HEK293 (cell line): Measurements from ENCODE around the gene MYO5C.

Source experiments
- BCL11A ChIP-seq: fragments of 450-650 bp; formaldehyde crosslinking; IDR thresholded peaks from 2 replicates; pipeline ENCODE4 v1.5.1; 2016; ENCODE audit warnings: low read depth, missing biosample characterization, missing genetic modification characterization
- GLIS1 ChIP-seq: fragments of 450-650 bp; formaldehyde crosslinking; IDR thresholded peaks from 2 replicates; pipeline ENCODE4 v1.5.1; 2016; ENCODE audit warnings: missing biosample characterization, missing genetic modification characterization
- INSM2 ChIP-seq: fragments of 450-650 bp; formaldehyde crosslinking; IDR thresholded peaks from 2 replicates; pipeline ENCODE4 v1.5.1; 2016; ENCODE audit warnings: missing biosample characterization, missing genetic modification characterization
- KLF16 ChIP-seq: fragments of 450-650 bp; formaldehyde crosslinking; IDR thresholded peaks from 2 replicates; pipeline ENCODE4 v1.5.1; 2017; ENCODE audit warnings: missing biosample characterization, missing genetic modification characterization
- KLF7 ChIP-seq: fragments of 450-650 bp; formaldehyde crosslinking; IDR thresholded peaks from 2 replicates; pipeline ENCODE4 v1.5.1; 2016; ENCODE audit warnings: missing biosample characterization, missing genetic modification characterization, borderline replicate concordance
- KLF8 ChIP-seq: fragments of 450-650 bp; formaldehyde crosslinking; IDR thresholded peaks from 2 replicates; pipeline ENCODE4 v1.5.1; 2016; ENCODE audit warnings: missing biosample characterization, missing genetic modification characterization
- OSR2 ChIP-seq: fragments of 450-650 bp; formaldehyde crosslinking; IDR thresholded peaks from 2 replicates; pipeline ENCODE4 v1.5.1; 2016; ENCODE audit warnings: missing biosample characterization, missing genetic modification characterization
- PBX3 ChIP-seq: sonication (generic); formaldehyde crosslinking; IDR thresholded peaks from 2 replicates; pipeline ENCODE4 v1.8.1; 2022; ENCODE audit warnings: mild to moderate bottlenecking, moderate library complexity, missing genetic modification reagents
- PRDM6 ChIP-seq: fragments of 450-650 bp; formaldehyde crosslinking; IDR thresholded peaks from 2 replicates; pipeline ENCODE4 v1.5.1; 2017; ENCODE audit warnings: missing biosample characterization, missing genetic modification characterization
- SCRT1 ChIP-seq: fragments of 450-650 bp; formaldehyde crosslinking; IDR thresholded peaks from 2 replicates; pipeline ENCODE4 v1.5.1; 2016; ENCODE audit warnings: missing biosample characterization, missing genetic modification characterization, borderline replicate concordance
- ZBTB17 ChIP-seq: fragments of 450-650 bp; formaldehyde crosslinking; IDR thresholded peaks from 2 replicates; pipeline ENCODE4 v1.5.1; 2016; ENCODE audit warnings: missing biosample characterization, missing genetic modification characterization
- ZBTB49 ChIP-seq: fragments of 450-650 bp; formaldehyde crosslinking; IDR thresholded peaks from 2 replicates; pipeline ENCODE4 v1.5.1; 2016; ENCODE audit warnings: missing biosample characterization, missing genetic modification characterization, low read depth
- ZNF133 ChIP-seq: fragments of 450-650 bp; formaldehyde crosslinking; IDR thresholded peaks from 2 replicates; pipeline ENCODE4 v1.5.1; 2016; ENCODE audit warnings: missing biosample characterization, missing genetic modification characterization
- ZNF184 ChIP-seq: fragments of 450-650 bp; IDR thresholded peaks from 2 replicates; pipeline ENCODE4 v1.5.1; 2018; ENCODE audit warnings: missing biosample characterization, mild to moderate bottlenecking, missing genetic modification characterization
- ZNF2 ChIP-seq: fragments of 450-650 bp; formaldehyde crosslinking; IDR thresholded peaks from 2 replicates; pipeline ENCODE4 v1.5.1; 2016; ENCODE audit warnings: missing biosample characterization, missing genetic modification characterization
- ZNF202 ChIP-seq: fragments of 450-650 bp; formaldehyde crosslinking; IDR thresholded peaks from 2 replicates; pipeline ENCODE4 v1.5.1; 2016; ENCODE audit warnings: missing biosample characterization, missing genetic modification characterization, borderline replicate concordance
- ZNF223 ChIP-seq: fragments of 450-650 bp; formaldehyde crosslinking; IDR thresholded peaks from 2 replicates; pipeline ENCODE4 v1.5.1; 2016; ENCODE audit warnings: missing biosample characterization, missing genetic modification characterization
- ZNF266 ChIP-seq: fragments of 450-650 bp; formaldehyde crosslinking; IDR thresholded peaks from 2 replicates; pipeline ENCODE4 v1.5.1; 2016; ENCODE audit warnings: missing biosample characterization, missing genetic modification characterization, low read depth
- ZNF362 ChIP-seq: fragments of 450-650 bp; formaldehyde crosslinking; IDR thresholded peaks from 2 replicates; pipeline ENCODE4 v1.5.1; 2016; ENCODE audit warnings: missing biosample characterization, missing genetic modification characterization
- ZNF449 ChIP-seq: fragments of 450-650 bp; formaldehyde crosslinking; IDR thresholded peaks from 2 replicates; pipeline ENCODE4 v1.5.1; 2017; ENCODE audit warnings: missing biosample characterization, mild to moderate bottlenecking, missing genetic modification characterization, moderate library complexity
- ZNF473 ChIP-seq: fragments of 450-650 bp; formaldehyde crosslinking; IDR thresholded peaks from 2 replicates; pipeline ENCODE4 v1.5.1; 2017; ENCODE audit warnings: missing biosample characterization, missing genetic modification characterization
- ZNF48 ChIP-seq: fragments of 450-650 bp; formaldehyde crosslinking; IDR thresholded peaks from 2 replicates; pipeline ENCODE4 v1.5.1; 2016; ENCODE audit warnings: missing biosample characterization, missing genetic modification characterization
- ZNF530 ChIP-seq: fragments of 450-650 bp; formaldehyde crosslinking; IDR thresholded peaks from 2 replicates; pipeline ENCODE4 v1.5.1; 2016; ENCODE audit warnings: low read depth, missing biosample characterization, missing genetic modification characterization
- ZNF549 ChIP-seq: fragments of 450-650 bp; IDR thresholded peaks from 2 replicates; pipeline ENCODE4 v1.5.1; 2018; ENCODE audit warnings: missing biosample characterization, missing genetic modification characterization, mild to moderate bottlenecking, inconsistent platforms, moderate library complexity
- ZNF600 ChIP-seq: fragments of 450-650 bp; formaldehyde crosslinking; IDR thresholded peaks from 2 replicates; pipeline ENCODE4 v1.5.1; 2016; ENCODE audit warnings: missing biosample characterization, missing genetic modification characterization
- ZNF670 ChIP-seq: fragments of 450-650 bp; formaldehyde crosslinking; IDR thresholded peaks from 2 replicates; pipeline ENCODE4 v1.5.1; 2016; ENCODE audit warnings: missing biosample characterization, missing genetic modification characterization, low read depth
- ZNF843 ChIP-seq: fragments of 450-650 bp; formaldehyde crosslinking; IDR thresholded peaks from 2 replicates; pipeline ENCODE4 v1.5.1; 2016; ENCODE audit warnings: missing biosample characterization, missing genetic modification characterization

Gene MYO5C

GRCh38 chr15:52257734-52258062, 37.9 kb downstream of the MYO5C start (continued):
- no peak for TF ChIP-seq PRDM6 (tag by site-specific recombination)
- TF ChIP-seq ZNF266 (tag by site-specific recombination) = no peak
- peak; percentile 96 for TF ChIP-seq ZNF600 (tag by site-specific recombination)
- no peak for TF ChIP-seq SCRT1 (tag by site-specific recombination)
- no peak for TF ChIP-seq ZNF530 (tag by site-specific recombination)
- no peak for TF ChIP-seq KLF7 (tag by site-specific recombination)
- TF ChIP-seq ZNF843 (tag by site-specific recombination) = 0 out of 2 replicates have a peak, but pooled peaks have one; percentile 34
- peak; percentile 61; the same call in 1 of the 2 replicates for TF ChIP-seq KLF8
- no peak for TF ChIP-seq ZNF223 (tag by site-specific recombination)
- TF ChIP-seq INSM2 (tag by site-specific recombination) = peak; percentile 58; the same call in 1 of the 2 replicates
- peak; percentile 65 for TF ChIP-seq ZBTB17 (tag by site-specific recombination)
- TF ChIP-seq ZNF362 (tag by site-specific recombination) = no peak
- TF ChIP-seq ZNF670 (tag by site-specific recombination) = no peak
- TF ChIP-seq ZNF202 = no peak
- no peak for TF ChIP-seq BCL11A
- no peak for TF ChIP-seq ZNF549
- peak; percentile 57 for TF ChIP-seq GLIS1 (tag by site-specific recombination)
- no peak for TF ChIP-seq ZNF449 (tag by site-specific recombination)
- peak; percentile 65 for TF ChIP-seq OSR2 (tag by site-specific recombination)
- TF ChIP-seq ZNF473 = no peak
- no peak for TF ChIP-seq KLF16
- peak; percentile 58; the same call in 1 of the 2 replicates for TF ChIP-seq ZNF133 (tag by site-specific recombination)
- TF ChIP-seq ZNF48 (tag by site-specific recombination) = no peak
- TF ChIP-seq PBX3 = no peak
- TF ChIP-seq ZBTB49 (tag by site-specific recombination) = no peak
- no peak for TF ChIP-seq ZNF2 (tag by site-specific recombination)
- TF ChIP-seq ZNF184 (tag by site-specific recombination) = no peak
